GM12891 (cell line): Measurements from ENCODE around the gene RPL21.
"Not testable (repeated sequence)": the region's sequence is repeated elsewhere in the genome, so short reads cannot be mapped to it uniquely, and the experiment has no call there.

ENCODE experiments used
- POLR2A ChIP-seq: IDR thresholded peaks from 2 replicates; pipeline ENCODE4 v1.6.1; 2011; ENCODE audit warnings: low read depth, low read length, control low read depth
- POLR2AphosphoS5 ChIP-seq: IDR thresholded peaks from 2 replicates; pipeline ENCODE4 v1.6.1; 2011; ENCODE audit warnings: low read depth, low read length, control low read depth
- TAF1 ChIP-seq: IDR thresholded peaks from 2 replicates; pipeline ENCODE4 v1.6.1; 2011; ENCODE audit warnings: low read depth, low read length, control low read depth

DNA sequence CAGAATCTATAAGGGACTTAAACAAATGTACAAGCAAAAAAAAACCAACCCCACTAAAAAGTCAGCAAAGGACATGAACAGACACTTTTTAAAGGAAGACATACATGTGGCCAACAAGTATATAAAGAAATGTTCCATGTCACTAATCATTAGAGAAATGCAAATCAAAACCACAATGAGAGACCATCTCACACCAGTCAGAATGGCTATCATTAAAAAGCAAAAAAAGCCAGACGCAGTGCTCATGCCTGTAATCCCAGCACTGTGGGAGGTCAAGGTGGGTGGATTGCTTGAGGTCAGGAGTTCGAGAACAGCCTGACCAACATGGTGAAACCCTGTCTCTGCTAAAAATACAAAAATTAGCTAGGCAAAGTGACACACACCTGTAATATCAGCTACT is 29.3 kb upstream of the RPL21 start:
- not testable (repeated sequence) for TF ChIP-seq POLR2AphosphoS5, POLR2A, TAF1
